NCI-H2227 (cell line): Measurements from ENCODE around the gene KIRREL2.

Source experiments
- DNase-seq: peaks from one replicate; lab custom pipeline; 2025; ENCODE audit not compliant: unreplicated experiment; lab: John Stamatoyannopoulos, UW

Gene KIRREL2

DNA sequence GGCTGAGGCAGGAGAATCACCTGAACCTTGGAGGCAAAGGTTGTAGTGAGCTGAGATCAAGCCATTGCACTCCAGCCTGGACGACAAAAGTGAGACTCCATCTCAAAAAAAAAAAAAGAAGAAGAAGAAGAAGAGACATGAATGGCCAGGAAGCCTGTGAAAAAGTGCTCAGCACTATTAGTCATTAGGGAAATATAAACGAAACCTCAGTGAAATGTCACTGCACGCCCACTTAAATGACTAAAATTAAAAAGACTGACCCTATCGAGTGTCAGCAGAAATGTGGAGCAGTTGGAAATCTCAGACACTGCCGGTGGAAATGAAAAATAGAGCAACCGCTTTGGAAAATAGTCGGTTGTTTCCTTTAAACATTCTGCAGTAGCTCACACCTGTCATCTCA, 56.9 kb downstream of the KIRREL2 start:
- no peak for DNase-seq

DNA sequence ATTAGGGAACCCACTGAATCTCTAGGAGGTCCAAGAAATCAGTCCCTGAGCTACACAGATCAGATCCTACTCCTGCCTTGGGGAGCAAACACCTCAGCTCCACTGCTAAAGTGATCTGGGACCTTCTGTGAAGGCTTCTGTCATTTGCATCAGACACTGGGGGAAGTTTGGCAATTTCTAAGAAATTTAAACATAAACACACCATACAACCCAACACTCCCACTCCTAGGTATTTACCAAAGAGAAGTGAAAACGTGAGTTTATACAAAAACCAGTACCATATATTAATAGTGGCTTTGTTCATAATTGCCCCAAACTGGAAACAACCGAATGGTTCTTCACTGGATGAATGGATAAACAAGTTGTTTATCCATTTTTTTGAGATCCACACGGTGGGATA, 58.7 kb downstream of the KIRREL2 start:
- no peak for DNase-seq
